Measurements from ENCODE around the gene CUL2.

The CUL2 gene

GRCh38 chr10:34969171-34969570 lies 121.0 kb downstream of the CUL2 start:
- Histone ChIP-seq H3K27me3 (ENCODE audit: control insufficient read depth, low read length) (no peaks in the 10 kb centered on the region), H3K4me2 (ENCODE audit: low read length) (no peak overlapping the region), H3F3A (ENCODE audit: control insufficient read depth, insufficient read depth) (no peaks in the 10 kb centered on the region), H4K20me1 (ENCODE audit: control insufficient read depth, insufficient read depth, low read depth, low read length) (no peaks in the 10 kb centered on the region), H3K9me2 (replicated peaks; ENCODE audit: control insufficient read depth, low read length) (no peaks in the 10 kb centered on the region), H3K4me3 (ENCODE audit: low read length) (no peak overlapping the region), H3K27ac (ENCODE audit: low read depth, low read length) (no peak overlapping the region), H3K9me3 (ENCODE audit: control insufficient read depth, insufficient read depth, low read length) (no peaks in the 10 kb centered on the region), H3K4me1 (ENCODE audit: control insufficient read depth, low read length) (no peaks in the 10 kb centered on the region), H3K79me2 (ENCODE audit: control insufficient read depth, low read length) (no peaks in the 10 kb centered on the region), H3K36me3 (ENCODE audit: control insufficient read depth, low read length) (no peaks in the 10 kb centered on the region)
- no peak for TF ChIP-seq CTCF (IDR thresholded peaks at IDR 0.05; ENCODE audit: low read depth, low read length, poor library complexity, severe bottlenecking)
- TF ChIP-seq EZH2phosphoT487 (IDR thresholded peaks at IDR 0.05; ENCODE audit: borderline replicate concordance, low read length), result no peak

- H3F3A ChIP-seq (ENCODE audit: control insufficient read depth, insufficient read depth), result no peaks in the 10 kb centered on the region
- no peaks in the 10 kb centered on the region for H3K9me3 ChIP-seq (ENCODE audit: control insufficient read depth, insufficient read depth, low read length)
- no peaks in the 10 kb centered on the region for H4K20me1 ChIP-seq (ENCODE audit: control insufficient read depth, insufficient read depth, low read depth, low read length)
- no peaks in the 10 kb centered on the region for H3K9me2 ChIP-seq (replicated peaks; ENCODE audit: control insufficient read depth, low read length)
- no peaks in the 10 kb centered on the region for H3K27me3 ChIP-seq (ENCODE audit: control insufficient read depth, low read length)
- no peak overlapping the region for H3K4me3 ChIP-seq (ENCODE audit: low read length)
- H3K79me2 ChIP-seq (ENCODE audit: control insufficient read depth, low read length), result no peaks in the 10 kb centered on the region
- H3K27ac ChIP-seq (ENCODE audit: low read depth, low read length), result no peak overlapping the region
- no peaks in the 10 kb centered on the region for H3K4me1 ChIP-seq (ENCODE audit: control insufficient read depth, low read length)
- TF ChIP-seq CTCF (IDR thresholded peaks at IDR 0.05; ENCODE audit: low read depth, low read length, poor library complexity, severe bottlenecking) (no peak), EZH2phosphoT487 (IDR thresholded peaks at IDR 0.05; ENCODE audit: borderline replicate concordance, low read length) (no peak)
- no peak overlapping the region for H3K4me2 ChIP-seq (ENCODE audit: low read length)
- H3K36me3 ChIP-seq (ENCODE audit: control insufficient read depth, low read length), result no peaks in the 10 kb centered on the region
Observed at GRCh38 chr10:34967335-34967880, 122.7 kb downstream of the CUL2 start.

- TF ChIP-seq CTCF (IDR thresholded peaks at IDR 0.05; ENCODE audit: low read depth, low read length, poor library complexity, severe bottlenecking), result no peak
- TF ChIP-seq EZH2phosphoT487 (IDR thresholded peaks at IDR 0.05; ENCODE audit: borderline replicate concordance, low read length), result no peak
- Histone ChIP-seq H3K36me3 (ENCODE audit: control insufficient read depth, low read length) (no peaks in the 10 kb centered on the region), H3K4me2 (ENCODE audit: low read length) (no peak overlapping the region), H3K79me2 (ENCODE audit: control insufficient read depth, low read length) (no peaks in the 10 kb centered on the region), H3K9me3 (ENCODE audit: control insufficient read depth, insufficient read depth, low read length) (no peaks in the 10 kb centered on the region), H3K27me3 (ENCODE audit: control insufficient read depth, low read length) (no peaks in the 10 kb centered on the region), H3F3A (ENCODE audit: control insufficient read depth, insufficient read depth) (no peaks in the 10 kb centered on the region), H3K27ac (ENCODE audit: low read depth, low read length) (no peak overlapping the region), H3K4me3 (ENCODE audit: low read length) (no peak overlapping the region), H3K9me2 (replicated peaks; ENCODE audit: control insufficient read depth, low read length) (no peaks in the 10 kb centered on the region), H3K4me1 (ENCODE audit: control insufficient read depth, low read length) (no peaks in the 10 kb centered on the region), H4K20me1 (ENCODE audit: control insufficient read depth, insufficient read depth, low read depth, low read length) (no peaks in the 10 kb centered on the region)
Observed at GRCh38 chr10:34966451-34966850, 123.7 kb downstream of the CUL2 start.

All from DOHH2 (cell line).